Fibroblast of pulmonary artery (primary cell): ENCODE results near the gene SORBS2.

Experiments
- DNase-seq: peaks from one replicate; pipeline ENCODE4 v3.0.0-alpha.2; 2010; ENCODE audit warnings: low read depth
- H3K4me3 ChIP-seq: replicated peaks from 2 replicates; pipeline ENCODE4 v1.5.1; 2011; ENCODE audit warnings: low read depth, mild to moderate bottlenecking, control low read depth, low read length, moderate library complexity
- TF ChIP-seq, protein P1 (sequence below): IDR thresholded peaks from 2 replicates; pipeline ENCODE4 v1.5.1; 2011; ENCODE audit warnings: mild to moderate bottlenecking, control low read depth, low read length, inconsistent platforms; ENCODE audit errors: missing control alignments

Gene SORBS2

DNA sequence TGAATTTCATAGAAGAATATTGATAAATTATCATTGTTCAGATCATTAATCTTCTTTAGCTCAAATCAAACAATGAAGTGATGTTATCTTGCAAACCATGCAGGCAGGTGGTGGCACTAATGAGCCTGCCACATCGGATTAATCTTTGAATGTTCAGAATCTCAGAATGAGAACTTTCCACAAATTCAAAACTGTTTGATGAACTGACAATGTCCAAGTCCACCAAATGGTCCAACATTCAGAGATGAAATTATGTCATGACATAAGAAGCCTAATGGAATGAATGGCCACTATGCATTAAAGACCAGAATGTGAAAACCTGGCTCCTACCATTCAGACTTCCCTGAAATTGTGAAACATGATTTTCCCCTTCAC, 67.5 kb downstream of the SORBS2 start:
- no peak overlapping the region for H3K4me3 ChIP-seq
- TF ChIP-seq, protein P1, sequence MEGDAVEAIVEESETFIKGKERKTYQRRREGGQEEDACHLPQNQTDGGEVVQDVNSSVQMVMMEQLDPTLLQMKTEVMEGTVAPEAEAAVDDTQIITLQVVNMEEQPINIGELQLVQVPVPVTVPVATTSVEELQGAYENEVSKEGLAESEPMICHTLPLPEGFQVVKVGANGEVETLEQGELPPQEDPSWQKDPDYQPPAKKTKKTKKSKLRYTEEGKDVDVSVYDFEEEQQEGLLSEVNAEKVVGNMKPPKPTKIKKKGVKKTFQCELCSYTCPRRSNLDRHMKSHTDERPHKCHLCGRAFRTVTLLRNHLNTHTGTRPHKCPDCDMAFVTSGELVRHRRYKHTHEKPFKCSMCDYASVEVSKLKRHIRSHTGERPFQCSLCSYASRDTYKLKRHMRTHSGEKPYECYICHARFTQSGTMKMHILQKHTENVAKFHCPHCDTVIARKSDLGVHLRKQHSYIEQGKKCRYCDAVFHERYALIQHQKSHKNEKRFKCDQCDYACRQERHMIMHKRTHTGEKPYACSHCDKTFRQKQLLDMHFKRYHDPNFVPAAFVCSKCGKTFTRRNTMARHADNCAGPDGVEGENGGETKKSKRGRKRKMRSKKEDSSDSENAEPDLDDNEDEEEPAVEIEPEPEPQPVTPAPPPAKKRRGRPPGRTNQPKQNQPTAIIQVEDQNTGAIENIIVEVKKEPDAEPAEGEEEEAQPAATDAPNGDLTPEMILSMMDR: no peak
- DNase-seq: no peak

DNA sequence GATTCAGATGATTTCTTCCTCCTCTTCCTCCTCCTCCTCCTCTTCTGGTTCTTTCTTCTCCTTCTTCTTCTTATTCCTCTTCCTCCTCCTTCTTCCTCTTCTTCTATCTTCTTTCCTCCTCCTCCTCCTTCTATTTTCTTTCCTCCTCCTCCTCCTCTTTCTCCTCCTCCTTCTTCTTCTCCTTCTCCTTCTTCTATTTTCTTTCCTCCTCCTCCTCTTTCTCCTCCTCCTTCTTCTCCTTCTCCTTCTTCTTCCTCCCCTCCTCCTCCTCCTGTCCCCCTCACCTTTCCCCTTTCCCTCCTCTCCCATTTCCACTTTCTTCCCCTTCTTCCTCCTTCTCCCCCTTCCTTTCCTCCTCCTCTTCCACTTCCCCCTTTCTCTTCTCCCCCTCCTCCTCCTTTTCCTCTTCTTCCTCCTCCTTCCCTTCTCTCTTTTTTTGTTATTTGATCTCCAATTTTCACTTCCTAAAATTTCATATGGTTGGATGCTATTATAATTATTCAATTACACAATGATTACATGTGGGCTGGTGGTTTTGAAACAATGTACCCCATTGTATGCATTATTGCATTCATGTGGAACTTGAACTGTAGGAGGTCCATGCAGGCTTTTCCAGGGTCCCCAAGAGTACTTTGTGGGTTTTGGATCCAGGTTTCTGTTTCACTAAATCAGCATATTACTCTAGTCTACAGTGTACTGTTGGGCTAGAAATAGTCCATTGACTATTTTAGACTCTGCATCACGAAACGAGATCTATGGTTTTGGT, 68.1 kb downstream of the SORBS2 start:
- DNase-seq: no peak
- H3K4me3 ChIP-seq: no peak overlapping the region
- TF ChIP-seq, protein P1: no peak

DNA sequence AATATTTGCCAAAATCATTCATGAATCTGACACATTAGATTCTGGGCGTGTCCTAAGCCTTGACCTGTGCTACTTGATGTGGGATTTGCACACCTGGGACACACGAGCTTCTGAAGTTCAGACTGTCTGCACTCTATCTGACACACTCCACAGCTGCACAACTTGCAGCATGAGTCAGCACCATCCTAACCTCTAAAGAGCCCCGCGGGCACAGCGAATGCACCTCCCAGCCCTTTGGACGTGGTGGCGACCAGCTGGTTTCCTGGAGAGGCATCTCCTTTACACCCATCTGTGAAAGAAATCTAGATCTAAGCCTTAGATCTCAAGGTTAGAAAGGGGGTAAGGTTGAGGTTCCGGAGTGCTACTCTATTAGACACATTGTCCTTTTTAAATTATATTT, 69.2 kb downstream of the SORBS2 start:
- TF ChIP-seq, protein P1: no peak
- no peak overlapping the region for H3K4me3 ChIP-seq
- no peak for DNase-seq

DNA sequence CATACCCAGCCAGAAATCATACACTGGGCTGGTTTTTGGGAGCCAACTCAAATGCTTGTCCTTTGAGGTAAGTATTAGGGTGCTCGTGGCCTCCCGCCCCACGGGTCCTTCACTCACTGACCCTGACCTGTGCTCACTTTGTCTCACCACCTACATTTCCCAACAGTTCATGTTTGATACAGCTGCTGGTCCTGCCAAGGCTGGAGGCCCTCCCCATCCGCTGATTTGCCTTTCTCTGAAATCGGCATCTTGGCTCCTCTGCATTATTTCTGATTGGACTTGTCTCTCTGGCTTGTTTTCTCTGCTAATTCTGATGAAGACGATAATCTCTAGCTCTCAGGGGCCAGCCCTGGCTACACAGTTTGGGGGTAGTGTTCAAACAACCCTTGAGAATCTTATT, 70.2 kb downstream of the SORBS2 start:
- DNase-seq: no peak
- TF ChIP-seq, protein P1: no peak
- H3K4me3 ChIP-seq: no peak overlapping the region

DNA sequence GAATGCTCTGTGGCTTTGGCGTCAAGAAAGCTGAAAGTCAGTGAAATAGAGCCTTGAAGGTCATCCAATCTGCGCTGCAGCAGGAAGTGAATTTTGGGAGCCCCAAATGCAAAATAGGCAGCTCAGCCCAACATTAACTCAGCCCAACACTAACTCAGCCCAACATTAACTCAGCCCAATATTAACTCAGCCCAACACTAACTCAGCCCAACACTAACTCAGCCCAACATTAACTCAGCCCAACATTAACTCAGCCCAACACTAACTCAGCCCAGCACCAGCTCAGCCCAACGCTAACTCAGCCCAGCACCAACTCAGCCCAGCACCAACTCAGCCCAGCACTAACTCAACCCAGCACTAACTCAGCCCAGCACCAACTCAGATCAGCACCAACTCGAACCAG, 71.5 kb downstream of the SORBS2 start:
- DNase-seq: no peak
- H3K4me3 ChIP-seq: no peak overlapping the region
- TF ChIP-seq, protein P1: no peak

DNA sequence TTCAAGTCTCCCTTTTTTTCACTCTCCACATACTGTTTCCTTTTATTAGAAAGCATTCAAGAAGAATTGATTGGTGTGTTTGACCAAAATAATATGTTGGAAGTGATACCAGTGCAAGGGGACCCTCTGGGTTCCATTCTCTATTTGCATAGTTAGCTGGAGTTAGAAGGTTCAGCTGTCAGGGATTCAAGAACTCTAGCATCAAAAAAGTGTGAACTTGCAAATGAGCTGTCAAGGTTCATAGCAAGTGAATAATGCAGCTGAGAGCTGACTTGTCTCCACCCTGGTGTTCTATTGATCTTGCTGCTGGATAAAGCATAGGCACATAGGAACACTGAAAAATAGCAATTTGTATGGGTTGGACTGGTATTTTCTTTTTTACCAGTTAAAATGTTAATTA, 73.2 kb downstream of the SORBS2 start:
- TF ChIP-seq, protein P1: no peak
- H3K4me3 ChIP-seq: no peak overlapping the region
- DNase-seq: no peak

DNA sequence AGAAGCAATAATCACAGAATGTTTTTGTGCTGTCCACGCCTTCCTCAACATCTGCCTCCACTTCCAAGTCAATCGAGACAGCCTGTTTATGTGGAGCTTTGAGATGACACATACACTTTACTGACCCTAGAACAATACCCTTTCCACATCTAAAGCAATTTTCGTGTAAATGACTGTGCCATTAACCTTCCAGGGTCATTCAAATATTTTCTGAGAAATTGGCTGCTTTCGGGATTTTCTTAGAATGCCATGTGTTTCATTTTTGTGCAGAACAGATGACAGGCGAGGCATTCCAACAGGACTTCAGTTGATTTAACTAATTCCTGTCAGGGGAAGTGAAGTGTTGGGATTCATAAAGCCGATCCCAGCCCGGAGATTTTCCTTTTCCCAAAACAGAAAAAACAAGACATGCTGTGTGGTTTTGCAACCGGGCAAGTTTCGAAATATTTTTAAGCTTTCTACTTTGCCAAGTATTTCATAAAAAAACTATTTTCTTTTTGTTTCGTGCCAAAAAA, 73.9 kb downstream of the SORBS2 start:
- H3K4me3 ChIP-seq: peak overlapping the region; percentile 27
- DNase-seq: peak; percentile 96
- TF ChIP-seq, protein P1: no peak
